HG02588 (cell line): ENCODE measurements around the gene MED29.

Experiments
- ATAC-seq: cut with Tn5 transposase; IDR thresholded peaks from one replicate; pipeline ENCODE4 v1.9.1; 2021; ENCODE audit warnings: mild to moderate bottlenecking, moderate library complexity; ENCODE audit not compliant: unreplicated experiment

Gene MED29

DNA sequence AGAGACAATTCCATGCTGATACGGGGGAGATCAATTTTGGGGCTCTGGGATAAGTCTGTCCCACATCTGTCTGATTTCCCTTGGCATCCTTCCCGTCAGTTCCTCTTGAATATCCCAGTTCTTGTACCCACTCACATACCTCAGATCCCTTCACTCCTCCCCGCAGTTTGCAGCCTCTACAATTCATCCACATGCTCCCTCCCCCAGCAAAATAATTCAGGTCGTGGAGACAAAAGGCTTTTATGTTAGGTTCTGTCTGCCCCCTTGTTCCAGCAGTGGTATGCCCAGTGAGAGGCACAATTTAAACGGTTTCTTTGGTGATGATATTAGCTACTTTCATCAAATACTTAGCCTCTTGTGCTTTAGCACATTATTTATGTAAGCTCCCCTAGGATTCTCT lies 35.0 kb downstream of the MED29 start:
- ATAC-seq: no peak

DNA sequence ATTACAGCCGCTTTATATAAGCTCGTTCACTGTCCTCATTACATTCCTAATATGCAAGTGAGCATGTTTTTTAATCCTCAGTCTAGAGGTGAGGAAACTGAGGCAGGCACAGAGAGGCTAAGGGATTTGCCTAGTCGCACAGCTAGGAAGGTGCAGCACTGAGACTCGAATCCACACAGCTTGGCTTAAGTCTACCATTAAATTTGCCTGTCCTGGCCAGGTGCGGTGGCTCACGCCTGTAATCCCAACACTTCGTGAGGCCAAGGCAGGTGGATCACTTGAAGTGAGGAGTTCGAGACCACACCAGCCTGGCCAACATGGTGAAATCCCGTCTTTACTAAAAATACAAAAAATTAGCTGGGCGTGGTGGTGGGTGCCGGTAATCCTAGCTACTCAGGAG lies 36.5 kb downstream of the MED29 start:
- no peak for ATAC-seq

DNA sequence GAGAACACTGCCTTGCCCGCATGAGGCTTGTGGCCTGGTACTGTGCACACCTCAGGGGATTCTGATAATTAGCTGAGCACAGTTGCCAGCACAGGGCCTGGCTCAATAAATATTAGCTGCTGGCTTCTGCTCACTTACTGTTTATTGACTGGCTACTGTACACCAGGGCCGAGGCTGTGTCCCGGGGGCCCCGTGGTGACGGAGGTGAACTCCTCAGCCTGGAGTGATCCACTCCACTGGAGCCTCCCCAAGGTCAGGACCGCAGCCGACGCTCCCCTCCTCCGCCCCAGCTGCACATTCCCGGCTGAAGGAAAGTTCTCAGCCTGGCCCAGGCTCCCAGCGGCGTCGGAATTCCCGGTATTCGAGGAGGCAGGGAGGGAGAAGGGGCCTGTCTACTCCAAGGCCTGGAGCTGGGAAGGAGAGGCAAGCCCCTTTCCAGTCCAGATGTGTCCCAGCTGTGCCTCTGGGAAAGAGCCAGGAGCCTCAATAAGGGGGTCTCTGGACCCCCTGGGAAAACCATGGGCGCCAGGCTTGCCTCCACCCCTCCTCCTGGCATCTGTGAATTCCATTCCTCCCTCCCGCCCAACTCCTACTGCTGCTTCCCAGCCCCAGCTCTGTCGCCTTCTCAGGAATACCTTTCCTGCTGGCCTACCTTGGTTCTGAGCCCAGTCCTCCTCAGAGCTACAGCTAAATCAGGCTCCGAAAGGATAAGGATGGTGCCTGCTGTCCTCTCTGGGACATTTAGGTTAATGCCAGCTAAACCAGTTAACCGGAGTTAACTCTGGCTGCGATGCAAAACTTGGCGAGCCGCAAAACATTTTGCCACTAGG lies 37.3 kb downstream of the MED29 start:
- no peak for ATAC-seq

DNA sequence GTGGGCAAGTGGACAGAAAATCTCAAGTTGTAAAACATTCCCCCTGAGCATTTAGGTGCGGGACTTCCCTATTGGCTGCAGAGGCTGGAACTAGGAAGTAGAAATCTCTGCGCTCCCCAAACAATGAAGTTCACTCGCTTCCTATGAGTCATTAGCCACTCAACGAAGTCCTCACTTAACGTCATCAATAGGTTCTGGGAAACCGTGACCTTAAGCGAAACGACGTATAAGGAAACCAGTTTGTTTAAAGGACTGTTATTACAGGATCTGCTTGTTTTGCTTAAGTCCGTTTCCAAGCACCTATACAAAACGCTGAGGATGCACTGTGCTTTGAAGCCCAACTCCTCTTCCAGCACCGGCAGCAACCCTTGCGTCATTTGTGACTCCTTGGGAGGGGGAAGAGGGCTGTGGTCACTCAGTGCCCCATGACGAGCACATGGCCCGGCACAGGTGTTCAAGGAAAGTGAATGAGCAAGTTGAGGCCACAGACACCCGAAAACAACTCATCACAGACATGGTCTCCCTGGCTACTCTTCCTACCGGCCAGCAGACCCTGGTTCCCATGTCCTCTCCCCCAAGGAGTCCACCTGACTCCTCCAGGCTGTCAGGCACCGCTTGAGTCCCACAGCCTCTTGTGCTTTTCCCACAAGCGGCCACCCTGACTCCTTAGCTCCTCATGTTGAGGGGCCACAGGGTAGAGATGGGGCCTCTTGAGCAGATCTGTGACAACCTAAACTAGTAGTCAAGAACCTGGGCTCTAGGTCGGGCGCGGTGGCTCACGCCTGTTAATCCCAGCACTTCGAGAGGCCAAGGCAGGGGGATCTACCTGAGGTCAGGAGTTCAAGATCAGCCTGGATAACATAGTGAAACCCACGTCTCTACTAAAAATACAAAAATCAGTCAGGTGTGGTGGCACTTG lies 39.8 kb downstream of the MED29 start:
- no peak for ATAC-seq

DNA sequence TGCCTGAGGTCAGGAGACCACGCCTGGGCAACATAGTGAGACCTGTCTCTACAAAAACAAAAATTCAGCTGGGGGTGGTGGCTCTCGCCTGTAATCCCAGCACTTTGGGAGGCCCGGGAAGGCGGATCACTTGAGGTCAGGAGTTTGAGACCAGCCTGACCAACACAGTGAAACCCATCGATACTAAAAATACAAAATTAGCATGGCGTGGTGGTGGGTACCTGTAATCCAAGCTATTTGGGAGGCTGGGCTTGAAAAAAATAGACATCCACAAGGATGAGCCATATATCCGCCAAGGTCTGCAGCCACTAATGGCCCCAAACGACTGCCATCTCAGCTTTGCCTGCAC lies 41.5 kb downstream of the MED29 start:
- no peak for ATAC-seq

DNA sequence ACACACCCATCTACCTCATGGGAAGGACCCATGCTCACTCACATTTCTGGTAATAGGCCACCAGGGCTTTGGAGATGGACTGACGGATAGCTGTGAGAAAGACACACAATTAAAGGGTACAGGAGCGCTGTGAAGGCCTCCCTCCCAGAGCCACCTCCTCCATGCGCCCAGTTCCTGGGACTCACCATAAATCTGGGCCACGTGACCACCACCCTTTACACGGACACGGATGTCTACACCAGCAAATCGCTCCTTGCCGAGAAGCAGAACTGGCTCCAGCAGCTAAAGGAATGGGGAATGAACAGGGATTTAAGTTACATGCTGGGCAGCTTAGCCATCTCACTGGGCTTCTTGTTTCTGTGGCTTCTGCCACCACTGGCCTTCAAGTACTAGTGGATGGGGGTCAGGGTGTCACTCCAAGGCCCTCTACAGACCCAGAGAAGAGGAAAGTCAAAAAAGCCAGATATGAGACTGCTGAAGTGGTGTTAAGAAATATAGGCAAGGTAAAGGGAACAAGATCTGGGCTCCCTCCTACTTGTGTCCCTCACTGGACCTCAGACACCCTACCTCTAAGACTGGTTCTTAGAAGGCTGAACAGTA lies 42.4 kb downstream of the MED29 start:
- ATAC-seq: no peak

DNA sequence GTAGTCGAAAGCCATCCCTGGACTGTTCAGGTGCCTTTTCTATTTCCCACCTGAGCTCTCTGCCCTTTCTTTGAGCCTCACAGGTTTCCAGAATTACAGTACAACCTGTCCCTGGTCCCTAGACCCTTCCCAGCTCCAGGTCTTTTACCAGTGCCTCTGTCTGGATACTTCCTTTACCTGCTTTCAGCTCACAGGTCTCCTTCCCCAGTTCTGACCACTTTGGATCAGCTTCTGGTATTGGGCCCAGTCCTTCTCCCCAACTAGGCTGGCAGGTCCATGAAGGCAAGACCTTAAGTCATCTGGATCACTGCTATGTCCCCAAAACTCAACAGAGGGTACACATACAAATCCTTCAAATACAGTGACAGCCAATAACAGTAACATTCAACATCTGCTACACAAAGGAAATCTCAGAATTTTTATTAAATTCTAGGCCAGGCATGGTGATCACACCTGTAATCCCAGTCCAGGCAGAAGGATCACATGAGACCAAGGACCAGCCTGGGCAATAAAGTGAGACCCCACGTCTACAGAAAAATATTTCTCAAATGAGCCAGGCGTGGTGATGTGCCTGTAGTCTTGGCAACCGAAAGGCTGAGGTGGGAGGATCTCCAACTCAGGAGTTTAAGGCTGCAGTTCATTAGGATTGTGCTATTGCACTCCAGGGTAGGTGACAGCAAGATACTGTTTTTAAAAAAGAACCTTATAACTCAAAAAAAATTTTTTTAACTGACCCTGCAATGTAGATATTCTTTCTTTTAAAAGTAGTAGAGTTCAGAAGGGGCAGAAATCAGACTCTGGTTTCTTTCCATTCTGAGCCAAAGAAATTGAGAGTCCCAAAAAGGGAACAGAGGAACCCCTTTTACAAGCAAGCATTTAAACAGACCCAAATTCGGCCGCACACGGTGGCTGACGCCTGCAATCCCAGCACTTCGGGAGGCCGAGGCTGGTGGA lies 43.2 kb downstream of the MED29 start:
- ATAC-seq: no peak

DNA sequence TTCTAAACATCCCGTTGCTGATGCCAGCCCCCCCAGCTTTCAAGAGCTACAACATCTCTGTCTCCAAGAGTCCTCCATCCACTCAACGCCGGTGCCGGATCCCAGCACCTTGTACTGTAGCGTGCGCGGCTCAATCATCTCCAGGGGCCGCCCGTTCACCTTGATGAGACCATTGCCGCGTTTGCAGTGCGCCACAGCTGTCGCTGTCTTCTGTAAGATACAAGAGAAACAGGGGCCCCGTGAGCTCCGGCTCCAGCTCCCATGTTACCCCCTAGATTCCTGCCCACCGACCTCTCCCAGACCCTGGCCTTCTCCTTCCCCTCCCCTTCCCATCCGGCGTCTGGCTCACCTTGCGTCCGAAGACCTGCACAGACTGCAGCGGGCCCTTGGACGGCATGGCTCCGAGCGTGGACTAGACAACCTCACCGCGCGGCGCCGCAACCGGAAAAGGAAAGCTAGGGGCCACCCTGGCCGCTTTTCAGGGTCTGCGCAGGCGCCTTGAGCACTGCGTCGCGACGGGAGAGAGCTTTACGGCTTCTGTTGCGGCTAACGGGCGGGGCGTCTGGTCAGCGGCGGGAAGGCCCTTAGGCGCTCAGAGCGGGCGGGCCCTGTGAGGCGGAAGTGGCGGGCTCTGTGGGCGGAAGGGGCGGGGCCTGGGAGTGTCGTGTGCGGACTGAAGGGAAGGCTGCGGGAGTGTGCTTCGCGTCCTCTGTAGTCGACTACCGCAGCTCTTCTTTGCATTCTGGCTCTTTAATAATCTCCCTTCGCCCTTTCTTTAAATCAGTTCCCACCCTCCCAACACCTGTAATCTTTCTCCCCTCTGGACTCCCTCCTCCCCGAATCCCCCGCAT lies 44.5 kb downstream of the MED29 start, which contains the start of gene RPS16:
Gene RPS16 (minus strand): TSS at position 451 of the 851 bp plus-strand sequence. CDS start 54 bp downstream, at position 397.
- ATAC-seq: peak; percentile 79

DNA sequence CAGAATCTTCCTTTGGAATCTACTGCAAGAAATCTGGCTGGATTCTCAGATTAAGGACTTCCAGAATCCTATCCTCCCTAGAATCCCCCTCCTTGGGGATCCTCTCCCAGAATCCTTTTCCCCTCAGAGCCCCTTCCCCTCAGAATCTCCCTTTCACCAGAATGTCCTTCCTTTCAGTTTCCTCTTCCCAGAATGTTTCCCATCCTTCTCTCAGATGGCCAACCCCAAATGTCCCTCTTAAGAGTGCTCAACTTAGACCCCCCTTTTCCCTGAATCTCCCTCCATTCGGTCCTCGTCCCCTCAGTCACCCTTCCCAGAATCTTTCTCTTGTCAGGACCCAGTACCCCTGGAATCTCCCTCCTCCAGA lies 45.2 kb downstream of the MED29 start:
- no peak for ATAC-seq

DNA sequence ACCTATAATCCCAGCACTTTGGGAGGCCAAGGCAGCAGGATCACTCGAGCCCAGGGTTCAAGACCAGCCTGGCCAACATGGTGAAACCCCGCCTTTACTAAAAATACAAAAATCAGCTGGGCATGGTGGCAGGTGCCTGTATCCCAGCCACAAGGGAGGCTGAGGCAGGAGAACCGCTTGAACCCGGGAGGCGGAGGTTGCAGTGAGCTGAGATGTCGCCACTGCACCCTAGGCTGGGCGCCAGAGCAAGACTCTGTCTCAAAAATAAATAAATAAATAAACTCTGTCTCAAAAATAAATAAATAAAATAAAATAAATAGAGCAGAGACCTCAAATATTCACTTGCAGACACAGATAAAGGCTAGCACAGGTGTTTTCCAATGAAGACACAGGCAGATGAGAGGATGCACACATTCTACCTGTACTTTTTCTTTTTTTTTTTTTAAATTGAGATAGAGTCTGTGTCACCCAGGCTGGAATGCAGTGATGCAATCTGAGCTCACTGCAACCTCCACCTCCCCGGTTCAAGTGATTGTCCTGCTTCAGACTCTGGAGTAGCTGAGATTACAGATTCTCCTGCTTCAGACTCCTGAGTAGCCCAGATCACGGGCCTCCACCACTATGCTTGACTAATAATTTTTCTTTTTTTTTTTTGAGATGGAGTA lies 47.2 kb downstream of the MED29 start:
- no peak for ATAC-seq

DNA sequence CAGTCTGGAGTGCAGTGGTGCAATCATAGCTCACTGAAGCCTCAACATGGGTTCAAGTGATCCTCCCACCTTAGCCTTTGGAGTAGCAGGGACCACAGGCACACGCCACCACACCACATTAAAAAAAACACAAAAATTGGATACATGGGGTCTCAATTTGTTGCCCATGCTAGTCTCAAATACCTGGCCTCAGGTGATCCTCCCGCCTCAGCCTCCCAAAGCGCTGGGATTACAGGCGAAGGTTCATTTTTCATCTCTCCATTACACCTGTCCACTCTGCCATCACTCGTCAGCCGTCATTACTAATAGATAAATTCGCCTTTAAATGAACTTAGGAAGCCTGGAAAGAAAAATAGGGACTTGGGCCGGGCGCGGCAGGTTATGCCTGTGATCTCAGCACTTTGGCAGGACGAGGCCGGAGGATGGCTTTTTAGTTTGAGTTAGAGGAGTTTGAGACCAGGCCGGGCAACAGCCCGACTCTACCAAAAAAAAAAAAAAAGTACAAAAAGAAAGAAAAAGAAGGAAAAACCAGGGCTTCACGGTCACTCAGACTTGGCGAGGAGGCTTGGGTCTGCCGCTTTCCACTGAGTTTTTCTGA lies 53.5 kb downstream of the MED29 start:
- no peak for ATAC-seq

DNA sequence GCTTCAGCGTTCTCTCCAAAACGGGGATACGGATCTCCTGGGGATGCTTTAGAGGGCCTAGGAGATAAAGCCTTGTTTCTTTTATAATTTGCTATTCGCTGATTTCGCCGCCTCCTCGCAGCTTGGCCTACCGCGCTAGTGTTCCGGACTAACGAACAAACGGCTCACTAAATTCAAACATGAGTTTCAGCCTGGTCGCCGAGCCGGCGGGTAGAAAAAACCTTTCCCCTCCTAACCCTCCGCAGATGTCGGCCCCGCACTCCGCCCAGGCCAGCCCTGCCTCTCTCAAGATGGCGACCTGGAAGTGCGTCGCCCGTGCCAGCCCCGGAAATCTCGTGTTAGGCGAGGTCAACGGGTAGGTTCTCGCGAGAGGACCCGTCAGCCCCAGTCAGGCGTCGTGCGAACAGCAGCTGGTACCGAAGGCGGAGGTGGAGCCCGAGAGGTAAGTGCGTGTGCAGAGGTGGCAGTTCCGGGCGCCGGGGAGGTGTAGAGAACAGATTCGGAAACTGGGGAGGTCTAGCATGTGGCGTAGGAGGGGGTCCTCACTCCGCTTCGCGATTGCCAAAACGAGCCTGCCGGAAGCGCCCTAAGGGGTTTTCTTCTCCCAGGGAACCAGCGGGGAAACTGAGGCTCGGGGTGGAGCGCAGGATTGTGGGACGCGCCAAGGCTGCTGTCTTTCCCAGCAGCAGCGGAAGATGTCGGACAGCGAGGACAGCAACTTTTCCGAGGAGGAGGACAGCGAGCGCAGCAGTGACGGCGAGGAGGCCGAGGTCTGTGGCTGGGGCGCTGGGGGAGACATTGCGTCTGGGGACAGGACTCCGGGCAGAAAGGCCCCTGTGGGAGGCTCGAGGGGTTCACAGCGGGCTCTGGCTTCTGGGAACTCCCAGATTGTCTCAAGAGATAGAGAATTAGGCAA lies 54.3 kb downstream of the MED29 start, which contains the start of gene SUPT5H:
Gene SUPT5H (plus strand): TSS at position 387 of the 916 bp plus-strand sequence. CDS start 309 bp downstream, at position 696.
- peak; percentile 81 for ATAC-seq

DNA sequence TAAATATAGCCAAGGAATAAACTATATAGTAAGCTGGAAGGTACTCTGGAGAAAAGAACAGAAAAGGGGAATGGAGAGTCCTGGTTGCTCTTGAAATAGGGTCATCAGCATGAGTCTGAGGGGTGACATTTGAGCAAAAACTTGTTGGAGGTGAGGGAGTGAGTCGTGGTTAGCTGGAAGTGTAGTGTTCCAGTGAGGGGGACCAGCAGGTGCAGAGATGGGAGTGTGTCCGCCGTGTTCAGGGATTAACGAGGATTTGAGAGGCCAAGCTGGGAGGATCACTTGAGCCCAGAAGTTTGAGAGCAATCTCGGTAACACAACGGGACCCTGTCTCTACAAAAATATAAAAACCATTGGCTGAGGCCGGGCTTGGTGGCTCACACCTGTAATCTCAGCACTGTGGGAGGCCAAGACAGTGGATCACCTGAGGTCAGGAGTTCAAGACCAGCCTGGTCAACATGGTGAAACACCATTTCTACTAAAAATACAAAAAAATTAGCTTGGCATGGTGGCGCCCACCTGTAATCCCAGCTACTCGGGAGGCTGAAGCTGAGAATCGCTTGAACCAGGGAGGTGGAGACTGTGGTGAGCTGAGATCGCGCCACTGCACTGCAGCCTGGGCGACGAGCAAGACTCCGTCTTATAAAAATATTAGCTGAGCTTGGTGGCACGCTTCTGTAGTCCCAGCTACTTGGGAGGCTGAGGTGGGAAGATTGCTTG lies 55.3 kb downstream of the MED29 start:
- ATAC-seq: no peak

DNA sequence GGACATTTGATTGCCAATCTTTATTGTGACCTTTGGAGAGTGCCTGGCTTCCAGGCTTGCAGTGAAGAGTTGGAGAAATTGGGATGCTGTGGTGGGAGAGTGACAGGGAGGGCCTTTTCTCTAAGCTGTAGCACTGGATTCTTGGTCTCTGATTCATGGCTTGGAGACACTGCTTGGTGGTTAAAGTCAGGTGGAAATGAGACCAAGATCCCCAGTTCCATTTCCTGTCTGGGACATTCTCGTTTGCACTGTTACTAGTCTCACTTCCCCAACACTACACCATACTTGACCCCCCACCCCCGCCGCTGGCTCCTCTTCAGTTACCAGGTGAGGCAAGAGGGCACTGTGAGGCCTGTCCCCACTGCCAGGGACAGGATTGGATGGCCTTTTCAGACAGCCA lies 57.1 kb downstream of the MED29 start:
- no peak for ATAC-seq

DNA sequence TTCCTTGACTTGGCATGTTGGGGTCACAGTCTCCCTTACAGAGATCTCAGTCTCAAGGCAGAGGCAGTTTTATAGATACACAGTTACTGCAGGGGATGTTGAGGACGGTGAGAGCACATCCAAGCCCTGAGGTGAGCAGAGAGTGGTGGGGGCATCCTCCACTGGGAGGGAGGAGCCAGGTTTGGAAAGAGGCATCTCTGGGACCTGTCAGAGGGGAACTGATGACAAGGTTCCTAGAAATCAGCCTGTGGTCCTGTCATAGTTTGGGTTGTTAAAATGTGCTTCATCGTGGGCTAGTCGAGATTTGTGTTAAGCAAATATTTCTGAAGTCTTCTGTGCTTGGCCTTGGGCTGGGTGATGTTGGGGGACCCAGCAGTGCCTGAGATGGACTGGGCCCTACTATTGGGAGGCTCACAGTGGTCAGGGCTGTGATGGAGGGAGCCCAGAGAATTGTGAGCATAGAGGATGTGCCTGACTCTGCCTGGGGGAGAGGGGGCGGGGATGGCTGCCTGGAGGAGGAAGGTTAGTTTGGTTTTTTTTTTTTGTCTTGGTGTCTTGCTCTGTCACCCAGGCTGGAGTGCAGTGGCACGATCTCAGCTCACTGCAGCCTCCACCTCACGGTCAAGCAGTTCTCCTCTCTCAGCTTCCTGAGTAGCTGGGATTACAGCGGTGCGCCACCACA lies 58.1 kb downstream of the MED29 start:
- no peak for ATAC-seq
